ENCODE results near the gene CACNB2.

The CACNB2 gene

GRCh38 chr10:18308600-18308999 lies 168.4 kb downstream of the CACNB2 start:
- no peak overlapping the region for H3K4me3 ChIP-seq (ENCODE audit: low read length)
- TF ChIP-seq CTCF (IDR thresholded peaks at IDR 0.05; ENCODE audit: insufficient read depth, low read depth, low read length, missing control alignments): no peak
- no peak for DNase-seq (ENCODE audit: low read depth)

DNA sequence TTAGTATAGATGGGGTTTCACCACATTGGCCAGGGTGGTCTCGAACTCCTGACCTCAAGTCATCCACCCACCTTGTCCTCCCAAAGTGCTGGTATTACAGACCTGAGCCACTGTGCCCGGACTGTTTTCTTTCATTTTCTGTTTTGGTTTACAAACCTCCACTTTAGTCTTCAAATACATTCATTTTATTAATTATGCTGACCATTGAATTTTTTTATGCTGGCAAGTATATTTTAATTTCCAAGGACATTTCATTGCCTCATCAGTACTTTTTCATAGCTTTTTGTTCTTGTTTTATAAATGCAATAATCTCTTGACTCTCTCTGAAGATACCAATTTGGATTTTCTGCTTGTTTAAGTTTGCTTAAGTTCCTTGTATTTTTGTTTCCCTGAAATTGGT lies 170.5 kb downstream of the CACNB2 start:
- no peak overlapping the region for H3K4me3 ChIP-seq (ENCODE audit: low read length)
- DNase-seq (ENCODE audit: low read depth): no peak
- no peak for TF ChIP-seq CTCF (IDR thresholded peaks at IDR 0.05; ENCODE audit: insufficient read depth, low read depth, low read length, missing control alignments)

DNA sequence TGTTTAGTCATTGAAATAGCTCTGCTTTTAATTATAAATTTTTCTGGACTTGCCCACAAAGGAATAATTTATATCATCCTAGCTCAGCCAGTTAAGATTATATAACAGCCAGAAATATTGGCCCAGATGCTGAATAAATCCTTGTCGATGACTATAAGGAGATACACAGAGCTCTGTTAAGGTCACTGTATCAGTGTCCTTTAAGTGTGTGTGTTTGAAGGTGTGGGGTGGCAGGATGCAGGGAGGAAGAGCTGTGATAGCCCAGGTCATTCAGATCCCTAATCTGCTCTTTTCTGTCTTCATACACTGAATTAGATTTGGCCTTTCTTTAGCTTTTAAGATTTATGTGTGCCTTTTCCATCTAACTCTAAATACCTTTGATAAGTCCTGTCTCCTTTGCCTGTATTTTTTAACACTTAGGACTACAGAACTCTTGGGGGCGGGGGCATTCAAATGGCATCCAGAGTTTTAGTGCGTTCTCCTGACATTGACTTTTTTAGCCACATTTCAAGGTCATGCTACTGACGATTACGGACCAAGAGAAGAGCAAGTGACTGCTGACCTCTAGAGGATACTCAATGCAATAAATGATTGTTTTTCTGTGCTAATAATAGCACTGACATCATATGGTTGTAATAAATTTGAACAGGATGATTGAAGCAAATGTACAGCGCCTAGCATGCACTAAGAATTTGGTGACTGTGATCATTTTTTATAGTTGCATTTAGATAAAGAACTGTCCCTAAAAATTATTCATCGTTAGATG lies 172.3 kb downstream of the CACNB2 start:
- peak; percentile 27 for DNase-seq (ENCODE audit: low read depth)
- peak; percentile 41 for TF ChIP-seq CTCF (IDR thresholded peaks at IDR 0.05; ENCODE audit: insufficient read depth, low read depth, low read length, missing control alignments)
- no peak overlapping the region for H3K4me3 ChIP-seq (ENCODE audit: low read length)

GRCh38 chr10:18313140-18313530 lies 172.9 kb downstream of the CACNB2 start:
- no peak for DNase-seq (ENCODE audit: low read depth)
- H3K4me3 ChIP-seq (ENCODE audit: low read length): no peak overlapping the region
- TF ChIP-seq CTCF (IDR thresholded peaks at IDR 0.05; ENCODE audit: insufficient read depth, low read depth, low read length, missing control alignments): no peak

GRCh38 chr10:18313626-18314025 lies 173.4 kb downstream of the CACNB2 start:
- DNase-seq (ENCODE audit: low read depth): no peak
- H3K4me3 ChIP-seq (ENCODE audit: low read length): no peak overlapping the region
- no peak for TF ChIP-seq CTCF (IDR thresholded peaks at IDR 0.05; ENCODE audit: insufficient read depth, low read depth, low read length, missing control alignments)

DNA sequence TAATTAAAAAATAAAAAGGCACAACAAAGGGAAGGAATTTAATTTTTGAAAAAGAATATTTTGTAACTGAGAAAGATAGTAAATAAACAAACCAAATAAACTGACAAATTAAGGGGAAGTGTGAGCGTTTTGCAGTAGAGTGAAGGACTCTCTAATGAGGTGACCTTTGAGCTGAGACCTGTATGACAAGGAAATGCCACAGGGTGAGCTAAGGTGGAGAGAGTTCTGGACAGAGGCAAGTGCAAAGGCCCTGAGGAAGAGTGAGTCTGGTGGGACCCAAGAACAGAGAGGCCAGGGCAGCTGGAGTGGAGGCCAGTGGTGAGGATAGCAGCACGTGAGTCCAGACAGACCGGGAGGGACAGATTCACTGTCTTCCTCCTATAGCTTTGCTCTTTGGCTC lies 179.4 kb downstream of the CACNB2 start:
- no peak overlapping the region for H3K4me3 ChIP-seq (ENCODE audit: low read length)
- no peak for TF ChIP-seq CTCF (IDR thresholded peaks at IDR 0.05; ENCODE audit: insufficient read depth, low read depth, low read length, missing control alignments)
- no peak for DNase-seq (ENCODE audit: low read depth)

DNA sequence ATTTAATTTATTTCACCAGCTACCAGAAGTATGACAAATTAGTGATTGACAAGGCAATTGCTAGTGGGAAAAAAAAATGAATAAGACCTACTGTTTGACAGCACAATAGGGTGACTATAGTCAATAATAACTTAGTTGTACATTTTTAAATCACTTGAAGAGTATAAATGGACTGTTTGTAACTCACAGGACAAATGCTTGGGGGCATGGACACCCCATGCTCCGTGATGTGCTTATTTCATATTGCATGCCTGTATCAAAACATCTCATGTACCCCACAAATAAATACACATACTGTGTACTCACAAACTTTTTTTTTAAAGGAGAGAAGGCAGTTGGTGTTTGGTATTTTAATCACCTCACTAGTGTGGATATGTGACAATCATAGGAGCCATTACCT lies 181.1 kb downstream of the CACNB2 start:
- no peak for TF ChIP-seq CTCF (IDR thresholded peaks at IDR 0.05; ENCODE audit: insufficient read depth, low read depth, low read length, missing control alignments)

More for the DNA sequence above, 181.1 kb downstream of the CACNB2 start:
- no peak overlapping the region for H3K4me3 ChIP-seq (ENCODE audit: low read length)
- DNase-seq (ENCODE audit: low read depth): no peak

Measured in epithelial cell of esophagus (primary cell).